ENCODE measurements around the gene C19orf85.

Gene C19orf85

DNA sequence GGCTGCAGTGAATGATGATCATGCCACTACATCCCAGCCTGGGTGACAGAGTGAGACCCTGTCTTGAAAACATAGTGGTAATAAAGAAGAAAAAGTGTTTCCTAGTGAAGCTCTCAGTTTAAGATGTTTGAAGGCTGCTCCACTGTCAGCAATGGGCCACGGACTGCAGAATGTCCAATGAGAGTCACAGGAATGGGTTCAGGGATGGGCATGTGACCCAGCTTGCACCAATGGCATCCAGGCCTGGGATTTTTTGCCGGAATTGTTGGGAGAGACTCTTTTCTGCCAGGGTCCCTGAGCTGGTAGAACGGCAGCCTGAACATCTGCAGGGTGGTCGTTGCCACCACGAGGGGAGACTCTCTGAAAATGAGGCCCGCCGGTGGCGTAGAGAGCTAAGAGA is 27.7 kb downstream of the C19orf85 start:
- no peak for DNase-seq

DNA sequence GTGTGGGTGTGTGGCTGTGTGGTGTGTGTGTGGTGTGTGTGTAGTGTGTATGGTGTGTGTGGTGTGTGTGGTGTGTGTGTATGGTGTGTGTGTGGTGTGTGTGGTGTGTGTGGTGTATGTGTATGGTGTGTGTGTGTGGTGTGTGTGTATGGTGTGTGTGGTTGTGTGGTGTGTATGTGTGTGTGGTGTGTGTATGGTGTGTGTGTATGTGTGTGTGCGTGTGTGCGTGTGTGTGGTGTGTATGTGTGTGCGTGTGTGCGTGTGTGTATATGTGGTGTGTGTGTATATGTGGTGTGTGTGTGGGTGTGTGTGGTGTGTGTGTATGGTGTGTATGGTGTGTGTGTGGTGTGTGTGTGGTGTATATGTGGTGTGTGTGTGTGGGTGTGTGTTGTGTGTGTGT is 29.5 kb downstream of the C19orf85 start:
- DNase-seq = no peak

DNA sequence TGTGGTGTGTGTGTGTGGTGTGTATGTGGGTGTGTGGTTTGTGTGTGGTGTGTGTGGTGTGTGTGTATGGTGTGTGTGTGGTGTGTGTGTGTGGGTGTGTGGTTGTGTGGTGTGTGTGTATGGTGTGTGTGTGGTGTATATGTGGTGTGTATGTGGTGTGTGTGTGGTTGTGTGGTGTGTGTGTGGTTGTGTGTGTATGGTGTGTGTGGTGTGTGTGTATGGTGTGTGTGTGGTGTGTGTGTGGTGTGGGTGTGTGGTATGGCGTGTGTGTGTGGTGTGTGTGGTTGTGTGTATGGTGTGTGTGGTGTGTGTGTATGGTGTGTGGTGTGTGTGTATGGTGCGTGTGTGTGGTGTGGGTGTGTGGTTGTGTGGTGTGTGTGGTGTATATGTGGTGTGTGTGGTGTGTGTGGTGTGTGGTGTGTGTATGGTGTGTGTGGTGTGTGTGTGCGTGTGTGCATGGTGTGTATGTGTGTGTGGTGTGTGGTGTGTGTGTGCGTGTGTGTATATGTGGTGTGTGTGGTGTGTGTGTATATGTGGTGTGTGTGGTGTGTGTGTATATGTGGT is 30.1 kb downstream of the C19orf85 start:
- no peak for DNase-seq

- no peak for DNase-seq
Observed at GRCh38 chr19:55433292-55433691, 31.3 kb downstream of the C19orf85 start.

GRCh38 chr19:55432241-55432959 is 32.2 kb downstream of the C19orf85 start:
- no peak for DNase-seq

GRCh38 chr19:55431183-55431582 is 33.4 kb downstream of the C19orf85 start:
- DNase-seq = no peak

DNA sequence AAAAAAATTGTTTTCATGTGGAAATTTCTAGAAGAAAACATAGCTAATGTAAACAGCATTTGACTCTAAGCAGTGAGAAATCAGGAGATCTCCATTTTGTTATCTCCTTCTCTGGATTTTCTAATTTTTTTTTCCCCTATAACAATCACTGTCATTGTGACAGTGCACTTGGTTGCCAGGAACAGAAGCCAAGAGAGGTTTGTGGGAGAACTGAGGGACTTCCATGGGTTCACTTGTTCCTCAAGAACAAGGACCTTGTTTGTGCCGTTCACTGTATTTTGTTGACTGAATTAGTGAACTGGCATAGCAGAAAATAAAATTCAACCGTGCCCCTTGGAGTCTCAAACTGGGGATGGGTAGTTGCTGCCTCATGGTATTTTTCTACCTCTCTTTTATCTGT is 38.5 kb downstream of the C19orf85 start:
- DNase-seq = no peak

- no peak for DNase-seq
Observed at GRCh38 chr19:55424518-55424917, 40.0 kb downstream of the C19orf85 start.

- DNase-seq = no peak
Observed at GRCh38 chr19:55423225-55424005, 41.1 kb downstream of the C19orf85 start.

GRCh38 chr19:55421281-55421680 is 43.3 kb downstream of the C19orf85 start:
- DNase-seq = peak; percentile 41

GRCh38 chr19:55419624-55420236 is 44.8 kb downstream of the C19orf85 start:
- DNase-seq = no peak

DNA sequence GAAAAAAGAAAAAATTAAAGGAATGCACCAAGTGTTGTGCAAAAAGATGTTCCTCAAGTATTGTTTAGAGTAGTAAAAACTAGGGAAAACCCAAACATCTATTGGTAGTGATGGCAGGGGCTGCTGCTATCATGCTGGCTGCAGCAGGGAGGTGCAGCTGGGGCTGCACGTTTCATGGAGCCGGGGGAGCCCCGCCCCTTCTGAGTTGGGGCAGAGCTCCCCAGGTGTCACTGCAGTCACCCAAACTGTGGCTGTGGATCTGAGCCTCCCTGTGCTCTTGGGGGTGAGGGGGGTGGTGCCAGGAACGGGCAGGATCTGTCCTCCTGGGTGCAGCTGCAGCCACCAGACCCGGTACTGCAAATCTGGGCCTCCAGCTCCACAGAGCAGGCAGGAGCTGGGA is 45.4 kb downstream of the C19orf85 start:
- no peak for DNase-seq

GRCh38 chr19:55418185-55418584 is 46.4 kb downstream of the C19orf85 start:
- DNase-seq = peak; percentile 66

All from KG1 (cell line).